OCI-LY7 (cell line): ENCODE data around the gene ADNP2. TPM values are rescaled to one million over a fixed set of nuclear protein-coding genes. Genes with fewer than 3 reads are reported as not detected.

Experiments used
- BruUV-seq: library from RNA; stranded (reverse); fragments of 400-500 nt; replicated peaks from 2 replicates; lab custom pipeline; 2021; lab: Mats Ljungman, UMichigan
- CTCF ChIA-PET: fragments of 300-600 bp; sonication (Branson Sonifier 250); formaldehyde crosslinking; loops from one replicate; lab custom pipeline; 2022; ENCODE audit warnings: antibody characterized with exemption; ENCODE audit not compliant: unreplicated experiment; lab: Charles Lee
- POLR2A ChIA-PET: fragments of 300-600 bp; sonication (Branson Sonifier 250); formaldehyde crosslinking; loops from one replicate; lab custom pipeline; 2022; ENCODE audit warnings: antibody characterized with exemption; lab: Charles Lee
- DNase-seq: peaks from one replicate; pipeline ENCODE4 v3.0.0-alpha.2; 2015; ENCODE audit warnings: low spot score
- H2AFZ ChIP-seq: fragments of 200-600 bp; sonication (generic), shearing (Covaris generic); 2 replicates; pipeline ENCODE4 v1.6.1; 2014; ENCODE audit warnings: mild to moderate bottlenecking, antibody characterized with exemption, low read length, moderate library complexity
- H3K27ac ChIP-seq: fragments of 200-600 bp; sonication (generic); 2 replicates; pipeline ENCODE4 v1.5.1; 2014; ENCODE audit warnings: mixed run types, low read depth, mild to moderate bottlenecking, moderate library complexity, low read length, inconsistent platforms; ENCODE audit not compliant: poor library complexity, severe bottlenecking
- H3K36me3 ChIP-seq: fragments of 200-600 bp; sonication (generic); 2 replicates; pipeline ENCODE4 v1.6.1; 2014; ENCODE audit warnings: mild to moderate bottlenecking, antibody characterized with exemption, low read length, moderate library complexity, mixed read lengths; ENCODE audit not compliant: insufficient read depth
- H3K4me1 ChIP-seq: fragments of 200-600 bp; sonication (generic); 2 replicates; pipeline ENCODE4 v1.5.1; 2014; ENCODE audit warnings: mild to moderate bottlenecking, low read length; ENCODE audit not compliant: insufficient read depth, poor library complexity, severe bottlenecking
- H3K4me2 ChIP-seq: fragments of 200-600 bp; sonication (generic); 2 replicates; pipeline ENCODE4 v1.6.1; 2014; ENCODE audit warnings: mild to moderate bottlenecking, low read length
- H3K4me3 ChIP-seq: fragments of 200-600 bp; sonication (generic); 2 replicates; pipeline ENCODE4 v1.5.1; 2014; ENCODE audit warnings: mild to moderate bottlenecking, low read depth, low read length; ENCODE audit not compliant: poor library complexity, severe bottlenecking
- H3K79me2 ChIP-seq: fragments of 200-600 bp; sonication (generic); 2 replicates; pipeline ENCODE4 v1.6.1; 2016; ENCODE audit warnings: low read depth, mild to moderate bottlenecking, low read length, moderate library complexity, mixed read lengths; ENCODE audit not compliant: insufficient read depth
- H3K9me2 ChIP-seq: fragments of 200-600 bp; sonication (generic); 2 replicates; pipeline ENCODE4 v1.6.1; 2016; ENCODE audit warnings: mild to moderate bottlenecking, low read length, mixed read lengths; ENCODE audit not compliant: insufficient read depth
- H3K9me3 ChIP-seq: fragments of 200-600 bp; sonication (generic); 2 replicates; pipeline ENCODE4 v1.6.1; 2014; ENCODE audit warnings: mild to moderate bottlenecking, mixed run types, low read length, mixed read lengths
- H4K20me1 ChIP-seq: fragments of 200-600 bp; sonication (generic); 2 replicates; pipeline ENCODE4 v1.6.1; 2014; ENCODE audit warnings: mild to moderate bottlenecking, antibody characterized with exemption, low read length, moderate library complexity, mixed read lengths; ENCODE audit not compliant: insufficient read depth
- EZH2phosphoT487 ChIP-seq: fragments of 200-600 bp; sonication (generic); IDR thresholded peaks from 2 replicates; pipeline ENCODE4 v1.6.1; 2018; ENCODE audit warnings: low read depth, borderline replicate concordance, mild to moderate bottlenecking, mixed run types, antibody characterized with exemption, low read length, moderate library complexity, mixed read lengths
- intact Hi-C: fragments of 100-400 bp; cut with micrococcal nuclease; formaldehyde crosslinking; loops from one replicate; pipeline ENCODE4 v1.10.0; 2022; ENCODE audit not compliant: unreplicated experiment
- total RNA-seq, 2 experiments: library from RNA; depleted of rRNA in 1 of 2; stranded (reverse); fragments of >200 nt in 1 of 2; shearing (Covaris generic) in 1 of 2; gene quantifications; 2 replicates each; pipeline ENCODE4 v1.2.3, GENCODE V29; 2014 to 2022
- TF ChIP-seq, protein P1 (sequence below): fragments of 200-600 bp; sonication (generic); conservative IDR thresholded peaks from 2 replicates; pipeline ENCODE4 v1.5.1; 2014; ENCODE audit warnings: mild to moderate bottlenecking, antibody characterized with exemption, low read length, moderate library complexity, mixed read lengths

ADNP2 gene
- total RNA-seq, 2 experiments from 2014 or later: 14.0 to 14.9 TPM

DNA sequence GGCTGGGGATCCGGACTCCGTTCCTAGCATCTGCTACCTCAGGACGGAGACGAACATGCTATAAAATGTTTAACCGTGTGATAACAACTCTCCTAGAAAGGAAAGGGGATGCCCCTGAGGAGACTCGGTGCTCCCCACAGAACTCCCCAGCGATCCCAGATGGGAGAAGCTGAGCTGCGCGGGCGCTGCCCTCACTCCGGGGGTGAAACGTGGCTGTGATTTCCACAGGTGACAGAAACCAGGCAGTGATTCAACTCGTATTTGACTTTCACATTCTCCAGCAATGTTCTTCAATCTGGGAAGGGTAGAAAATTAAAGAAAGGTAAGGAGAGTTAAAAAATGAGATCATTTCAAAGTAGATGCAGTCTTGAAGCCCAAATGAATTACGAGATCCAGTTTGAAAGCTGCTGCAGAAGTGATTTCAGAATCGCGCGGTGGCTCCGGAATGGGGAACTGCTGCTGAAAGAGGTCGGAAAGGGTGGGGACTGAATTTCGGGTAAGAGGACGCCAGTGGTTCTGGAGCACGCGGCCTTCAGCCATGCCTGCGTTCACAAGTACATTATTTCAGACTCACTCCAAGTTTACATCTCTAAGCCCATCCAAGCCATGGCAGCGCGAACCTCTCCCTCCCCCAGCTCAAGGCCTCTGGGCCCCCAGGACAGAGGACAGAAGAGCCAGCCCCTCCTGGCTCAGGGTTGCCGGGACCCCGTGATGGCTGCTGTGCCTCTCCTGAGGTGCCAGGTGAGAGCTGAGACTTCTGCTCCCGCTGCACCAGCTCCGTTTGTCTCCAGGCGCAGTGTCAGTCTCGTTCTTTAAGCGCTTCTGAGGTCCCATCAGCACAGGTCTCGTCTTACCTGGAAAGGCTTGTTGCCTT, 39.5 kb downstream of the ADNP2 start:
- no TSS peak for BruUV-seq

DNA sequence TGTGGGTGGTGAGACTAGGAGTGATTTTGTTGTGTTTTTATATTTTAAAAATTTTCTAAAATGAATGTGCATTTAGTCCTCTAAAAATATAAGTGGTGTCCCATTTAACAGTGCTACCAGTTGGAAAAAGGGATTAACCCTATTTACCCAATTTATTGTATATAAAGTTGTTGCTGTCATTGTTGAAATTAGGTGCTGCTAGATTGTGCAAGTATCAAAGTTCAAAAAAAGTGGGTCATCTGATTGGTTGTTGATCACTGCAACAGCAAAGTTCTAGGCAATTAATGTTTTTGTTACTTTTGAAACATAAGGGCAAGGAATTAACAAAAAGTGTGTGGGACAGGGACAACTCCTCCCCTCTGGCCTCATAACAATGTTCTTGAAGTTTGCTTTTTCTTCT, 40.6 kb downstream of the ADNP2 start:
- no peaks in the 10 kb centered on the region for H4K20me1 ChIP-seq
- no peaks in the 10 kb centered on the region for H3K9me2 ChIP-seq
- intact Hi-C loops: loop anchor here (10.0 kb wide), 1 partner anchor 125 kb away; no protein-coding TSS in a partner anchor
- H3K9me3 ChIP-seq: no peaks in the 10 kb centered on the region
- TF ChIP-seq EZH2phosphoT487: no peak
- TF ChIP-seq, protein P1, sequence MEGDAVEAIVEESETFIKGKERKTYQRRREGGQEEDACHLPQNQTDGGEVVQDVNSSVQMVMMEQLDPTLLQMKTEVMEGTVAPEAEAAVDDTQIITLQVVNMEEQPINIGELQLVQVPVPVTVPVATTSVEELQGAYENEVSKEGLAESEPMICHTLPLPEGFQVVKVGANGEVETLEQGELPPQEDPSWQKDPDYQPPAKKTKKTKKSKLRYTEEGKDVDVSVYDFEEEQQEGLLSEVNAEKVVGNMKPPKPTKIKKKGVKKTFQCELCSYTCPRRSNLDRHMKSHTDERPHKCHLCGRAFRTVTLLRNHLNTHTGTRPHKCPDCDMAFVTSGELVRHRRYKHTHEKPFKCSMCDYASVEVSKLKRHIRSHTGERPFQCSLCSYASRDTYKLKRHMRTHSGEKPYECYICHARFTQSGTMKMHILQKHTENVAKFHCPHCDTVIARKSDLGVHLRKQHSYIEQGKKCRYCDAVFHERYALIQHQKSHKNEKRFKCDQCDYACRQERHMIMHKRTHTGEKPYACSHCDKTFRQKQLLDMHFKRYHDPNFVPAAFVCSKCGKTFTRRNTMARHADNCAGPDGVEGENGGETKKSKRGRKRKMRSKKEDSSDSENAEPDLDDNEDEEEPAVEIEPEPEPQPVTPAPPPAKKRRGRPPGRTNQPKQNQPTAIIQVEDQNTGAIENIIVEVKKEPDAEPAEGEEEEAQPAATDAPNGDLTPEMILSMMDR: no peak
- no peak for DNase-seq
- no peak overlapping the region for H3K4me2 ChIP-seq
- ChIA-PET POLR2A (no interaction called here), CTCF (no interaction called here)
- no peaks in the 10 kb centered on the region for H3K4me1 ChIP-seq
- no peaks in the 10 kb centered on the region for H3K36me3 ChIP-seq
- H2AFZ ChIP-seq: no peak overlapping the region
- no peak overlapping the region for H3K27ac ChIP-seq
- H3K4me3 ChIP-seq: no peak overlapping the region
- no TSS peak for BruUV-seq
- no peaks in the 10 kb centered on the region for H3K79me2 ChIP-seq

More for the DNA sequence above, 39.5 kb downstream of the ADNP2 start:
- no peaks in the 10 kb centered on the region for H3K79me2 ChIP-seq
- POLR2A ChIA-PET: no interaction called here
- intact Hi-C loops: no loop called here
- H3K9me3 ChIP-seq: no peaks in the 10 kb centered on the region
- no peak overlapping the region for H3K4me3 ChIP-seq
- H3K9me2 ChIP-seq: no peaks in the 10 kb centered on the region
- CTCF ChIA-PET: no interaction called here
- H3K4me1 ChIP-seq: no peaks in the 10 kb centered on the region
- DNase-seq: no peak
- H3K4me2 ChIP-seq: no peak overlapping the region
- H2AFZ ChIP-seq: no peak overlapping the region
- H4K20me1 ChIP-seq: no peaks in the 10 kb centered on the region
- no peaks in the 10 kb centered on the region for H3K36me3 ChIP-seq
- H3K27ac ChIP-seq: no peak overlapping the region
- TF ChIP-seq EZH2phosphoT487: no peak
- TF ChIP-seq, protein P1: no peak

DNA sequence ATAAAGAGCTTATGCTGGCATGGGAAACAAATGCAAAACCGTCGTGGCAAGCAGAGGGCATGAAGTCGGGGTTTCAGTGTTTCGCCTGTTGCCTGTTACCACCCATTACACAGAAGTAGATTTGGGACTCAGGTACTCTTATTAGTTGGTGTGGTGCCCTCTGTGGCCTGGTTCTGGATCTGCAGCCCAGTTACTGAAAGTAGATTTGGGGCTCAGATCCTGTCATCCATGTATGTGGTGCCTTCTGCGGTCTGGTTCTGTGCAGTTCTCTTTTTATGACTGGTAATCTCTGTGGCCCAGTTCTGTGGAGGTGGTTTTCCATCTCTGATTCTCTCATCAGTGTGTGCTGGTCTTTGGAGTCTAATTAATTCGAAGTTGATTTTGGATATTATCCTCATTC, 45.2 kb downstream of the ADNP2 start:
- Histone ChIP-seq H2AFZ (no peak overlapping the region), H3K4me3 (no peak overlapping the region), H3K9me2 (no peaks in the 10 kb centered on the region), H3K79me2 (no peaks in the 10 kb centered on the region), H3K4me2 (no peak overlapping the region), H4K20me1 (no peaks in the 10 kb centered on the region), H3K36me3 (no peaks in the 10 kb centered on the region; the same call in 1 of the 2 replicates), H3K4me1 (no peaks in the 10 kb centered on the region), H3K27ac (no peak overlapping the region), H3K9me3 (no peaks in the 10 kb centered on the region)
- intact Hi-C loops: loop anchor here (10.0 kb wide), 1 partner anchor 129 kb away; no protein-coding TSS in a partner anchor
- CTCF ChIA-PET: no interaction called here
- DNase-seq: peak; percentile 36
- BruUV-seq: no TSS peak
- TF ChIP-seq, protein P1: peak; percentile 61
- TF ChIP-seq EZH2phosphoT487: no peak
- POLR2A ChIA-PET: no interaction called here
